Aorta (tissue), 5 donors: ENCODE measurements around the gene ZDHHC9. TPM values are rescaled to one million over a fixed set of nuclear protein-coding genes. Genes with fewer than 3 reads are reported as not detected.

Source experiments
- ATAC-seq: fragments of 200-7000 bp; cut with Tn5 transposase; one replicate; pipeline ENCODE4 v1.9.1; 2022; ENCODE audit warnings: moderate library complexity; ENCODE audit not compliant: low FRiP score
- DNase-seq, 2 donors: peaks; one replicate each; pipeline ENCODE4 v3.0.0-alpha.2; 2020
- H3K27ac ChIP-seq, 2 donors: one replicate each; pipeline ENCODE4 v1.5.1; 2013; ENCODE audit warnings: low read length in 2 of 2, mild to moderate bottlenecking in 2 of 2, moderate library complexity in 2 of 2, control low read depth in 1 of 2, inconsistent platforms in 1 of 2, low read depth in 1 of 2
- H3K27me3 ChIP-seq, 2 donors: one replicate each; pipeline ENCODE4 v1.6.1; 2013; ENCODE audit warnings: control low read depth in 1 of 2, low read length in 1 of 2, mild to moderate bottlenecking in 1 of 2, moderate library complexity in 1 of 2; ENCODE audit not compliant: insufficient read depth in 2 of 2, control insufficient read depth in 1 of 2
- H3K36me3 ChIP-seq, 2 donors: one replicate each; pipeline ENCODE4 v1.6.1; 2013; ENCODE audit warnings: control low read depth in 1 of 2, low read length in 1 of 2, mild to moderate bottlenecking in 1 of 2; ENCODE audit not compliant: insufficient read depth in 2 of 2, control insufficient read depth in 1 of 2
- H3K4me1 ChIP-seq, 2 donors: one replicate each; pipeline ENCODE4 v1.6.1; 2013; ENCODE audit warnings: low read length in 2 of 2, control low read depth in 1 of 2, mild to moderate bottlenecking in 1 of 2, moderate library complexity in 1 of 2; ENCODE audit not compliant: insufficient read depth in 2 of 2, control insufficient read depth in 1 of 2
- H3K4me3 ChIP-seq, 2 donors: one replicate each; pipeline ENCODE4 v1.5.1; 2013; ENCODE audit warnings: low read length in 2 of 2, control low read depth in 1 of 2, mild to moderate bottlenecking in 1 of 2
- H3K9me3 ChIP-seq: one replicate; pipeline ENCODE4 v1.6.1; 2013; ENCODE audit warnings: mild to moderate bottlenecking, low read length; ENCODE audit not compliant: control insufficient read depth
- WGBS, 2 donors: extraction: QIAGEN DNeasy Blood & Tissue Kit; methylation state at CpG; one replicate each; pipeline ENCODE4 v1.1.7; 2013; 5-methylcytosine and 5-hydroxymethylcytosine counted together
- intact Hi-C, 2 donors: fragments of 100-400 bp; cut with DNase I; formaldehyde crosslinking; loops; one replicate each; pipeline versions ENCODE4 v1.14.2 to v1.15.0; 2022
- polyA plus RNA-seq, 2 donors: library from polyadenylated mRNA; stranded (reverse); fragments of 200-250 nt; gene quantifications; one replicate each; pipeline ENCODE4 v1.2.3, GENCODE V29; 2013
- total RNA-seq, 2 donors: library from RNA; stranded (reverse); fragmentation: NEBNext Ultra II Directional; extraction: Animal tissue kit (Norgen Biotek cat#: 25700); gene quantifications; one replicate each; pipeline ENCODE4 v1.2.1, GENCODE V29; 2021
- donor health status: healthy with polysubstance abuse.
- donor health status: Bipolar disorder and iron deficiency.
- donor health status: DM: no; HTN: no; CAD: no.
- donor health status: DM: no; HTN: no; CAD: no.
- donor health status: DM: yes; HTN: yes; CAD: no.

The ZDHHC9 gene
- total and polyA plus RNA-seq, 4 donors = 4.3 to 24.0 (median 13.3) TPM

DNA sequence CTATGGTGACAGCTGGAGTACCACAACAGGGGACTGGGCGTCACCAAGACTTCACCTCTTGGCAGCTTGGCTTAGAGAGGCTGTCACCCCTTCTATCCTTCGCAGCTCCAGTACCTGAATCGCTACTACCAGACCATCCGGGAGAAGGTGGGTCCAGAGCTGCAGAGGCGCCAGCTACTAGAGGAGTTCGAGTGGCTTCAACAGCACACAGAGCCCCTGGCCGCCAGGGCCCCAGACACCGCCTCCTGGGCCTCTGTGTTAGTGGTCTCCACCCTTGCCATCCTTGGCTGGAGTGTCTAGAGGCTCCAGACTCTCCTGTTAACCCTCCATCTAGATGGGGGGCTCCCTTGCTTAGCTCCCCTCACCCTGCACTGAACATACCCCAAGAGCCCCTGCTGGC, 75.5 kb downstream of the ZDHHC9 start:
- no peak overlapping the region for H3K4me3 ChIP-seq
- H3K27me3 ChIP-seq = no peaks in the 10 kb centered on the region
- H3K27ac ChIP-seq = no peak overlapping the region
- 81 to 96% methylated on average over 8 of the region's 8 CpGs for WGBS, 2 donors
- H3K9me3 ChIP-seq = no peaks in the 10 kb centered on the region
- DNase-seq (no peak), ATAC-seq (no peak)
- intact Hi-C loops = no loop called here
- no peaks in the 10 kb centered on the region for H3K36me3 ChIP-seq
- no peaks in the 10 kb centered on the region for H3K4me1 ChIP-seq

DNA sequence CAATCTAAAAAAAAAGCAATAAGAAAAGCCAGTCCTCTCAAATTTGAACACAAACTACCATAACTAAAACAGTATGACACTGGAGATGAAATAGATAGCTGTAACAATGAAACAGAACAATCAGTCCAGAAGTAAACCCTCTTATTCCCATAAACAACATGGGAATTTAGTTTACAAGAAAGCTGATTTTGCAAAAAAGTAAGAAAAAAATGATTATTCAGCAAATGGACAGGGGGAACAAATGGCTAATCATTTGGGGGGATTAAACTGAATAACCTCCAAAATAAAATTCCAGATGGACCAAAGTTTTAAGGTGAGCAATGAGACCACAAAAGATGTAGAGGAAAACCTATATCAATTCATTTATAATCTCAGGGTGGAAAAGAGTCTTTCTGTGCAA, 80.0 kb downstream of the ZDHHC9 start:
- Histone ChIP-seq H3K4me1 (no peaks in the 10 kb centered on the region), H3K4me3 (no peak overlapping the region), H3K9me3 (no peaks in the 10 kb centered on the region), H3K36me3 (no peaks in the 10 kb centered on the region), H3K27ac (no peak overlapping the region), H3K27me3 (no peaks in the 10 kb centered on the region)
- no peak for ATAC-seq
- intact Hi-C loops = no loop called here
- DNase-seq = no peak

DNA sequence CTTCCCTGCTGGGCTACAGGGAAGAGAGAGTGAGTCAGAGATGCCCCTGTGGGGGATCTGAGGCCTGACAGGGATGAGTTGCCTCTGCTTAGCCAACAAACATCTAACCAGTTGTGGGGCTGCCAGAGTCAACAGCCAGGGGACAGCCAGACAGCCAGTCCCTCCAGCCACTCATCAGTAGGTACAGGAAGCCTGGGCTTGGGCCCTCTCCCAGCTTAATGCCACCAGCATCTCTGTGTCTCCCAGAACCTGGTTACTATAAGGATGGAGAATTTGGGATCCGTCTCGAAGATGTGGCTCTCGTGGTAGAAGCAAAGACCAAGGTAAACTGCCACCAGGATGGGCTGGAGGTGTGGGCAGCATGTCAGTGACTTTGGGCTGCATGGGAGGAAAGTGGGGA, 81.2 kb downstream of the ZDHHC9 start:
- intact Hi-C loops = no loop called here

DNA sequence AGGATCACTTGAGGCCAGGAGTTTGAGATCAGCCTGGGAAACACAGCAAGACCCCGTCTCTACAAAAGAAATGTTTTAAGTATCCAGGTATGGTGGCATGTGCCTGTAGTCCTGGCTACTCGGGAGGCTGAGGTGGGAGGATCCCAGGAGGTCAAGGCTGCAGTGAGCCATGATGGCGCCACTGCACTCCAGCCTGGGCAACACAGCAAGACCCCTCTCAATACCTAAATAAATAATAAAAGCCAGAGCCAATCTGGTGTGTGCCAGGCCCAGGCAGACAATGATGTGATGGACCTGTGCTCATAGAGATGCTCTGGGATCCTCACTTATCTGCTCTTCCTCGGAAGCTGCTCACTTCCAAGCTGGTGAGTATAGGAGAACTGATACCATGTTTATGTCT, 82.1 kb downstream of the ZDHHC9 start:
- no peaks in the 10 kb centered on the region for H3K4me1 ChIP-seq
- 86 to 97% methylated on average over 4 of the region's 4 CpGs for WGBS, 2 donors
- no peak overlapping the region for H3K27ac ChIP-seq
- intact Hi-C loops = no loop called here
- no peak for ATAC-seq
- no peaks in the 10 kb centered on the region for H3K36me3 ChIP-seq
- no peaks in the 10 kb centered on the region for H3K27me3 ChIP-seq
- no peak for DNase-seq
- no peak overlapping the region for H3K4me3 ChIP-seq
- no peaks in the 10 kb centered on the region for H3K9me3 ChIP-seq

More for the DNA sequence above, 81.2 kb downstream of the ZDHHC9 start:
- no peaks in the 10 kb centered on the region for H3K9me3 ChIP-seq
- ATAC-seq (no peak), DNase-seq (no peak)
- H3K27ac ChIP-seq = no peak overlapping the region
- no peaks in the 10 kb centered on the region for H3K36me3 ChIP-seq
- H3K27me3 ChIP-seq = no peaks in the 10 kb centered on the region
- no peaks in the 10 kb centered on the region for H3K4me1 ChIP-seq
- no peak overlapping the region for H3K4me3 ChIP-seq
- 78 to 93% methylated on average over 3 of the region's 3 CpGs for WGBS, 2 donors

DNA sequence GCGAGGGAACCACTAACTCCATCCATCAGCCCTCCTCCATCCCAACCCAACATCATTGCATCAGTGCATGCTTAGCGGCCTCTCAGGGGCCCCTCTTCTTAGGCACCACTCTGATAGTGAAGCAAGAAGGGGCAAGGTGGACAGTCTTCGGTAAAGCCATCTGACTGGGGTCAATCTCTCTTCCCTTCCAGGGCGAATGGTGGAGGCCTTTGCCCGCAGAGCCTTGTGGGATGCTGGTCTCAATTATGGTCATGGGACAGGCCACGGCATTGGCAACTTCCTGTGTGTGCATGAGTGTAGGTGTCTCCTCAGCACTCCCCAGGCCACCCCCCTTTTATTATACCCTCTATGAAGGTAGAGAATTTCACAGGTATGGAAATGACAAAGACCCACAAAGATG, 82.7 kb downstream of the ZDHHC9 start:
- H3K4me3 ChIP-seq = no peak overlapping the region
- WGBS, 2 donors = 91 to 98% methylated on average over 6 of the region's 6 CpGs
- intact Hi-C loops = no loop called here
- no peaks in the 10 kb centered on the region for H3K9me3 ChIP-seq
- no peaks in the 10 kb centered on the region for H3K27me3 ChIP-seq
- ATAC-seq = no peak
- no peak for DNase-seq
- H3K4me1 ChIP-seq = no peaks in the 10 kb centered on the region
- H3K36me3 ChIP-seq = no peaks in the 10 kb centered on the region
- H3K27ac ChIP-seq = no peak overlapping the region

DNA sequence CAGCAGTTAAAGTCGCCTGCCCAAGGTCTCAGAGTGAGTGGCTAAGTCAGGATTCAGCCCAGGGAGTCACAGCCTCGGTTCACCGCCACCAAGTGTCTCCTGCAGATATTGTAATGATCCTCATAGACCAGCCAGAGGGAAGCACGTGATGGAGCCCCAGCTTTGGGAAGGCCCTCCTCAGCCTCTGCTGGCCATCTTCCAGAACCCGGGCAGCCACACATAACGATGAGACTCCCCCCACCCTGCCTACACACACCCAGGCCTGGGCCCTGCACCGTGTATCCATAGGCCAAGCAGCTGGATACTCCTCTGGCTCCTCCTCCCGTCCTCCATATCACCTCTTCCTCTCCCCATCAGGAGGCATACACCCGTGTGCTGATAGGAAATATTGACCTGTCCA, 83.5 kb downstream of the ZDHHC9 start:
- H3K36me3 ChIP-seq = no peaks in the 10 kb centered on the region
- 66 to 80% methylated on average over 9 of the region's 9 CpGs for WGBS, 2 donors
- H3K9me3 ChIP-seq = no peaks in the 10 kb centered on the region
- H3K4me3 ChIP-seq = no peak overlapping the region
- no peaks in the 10 kb centered on the region for H3K27me3 ChIP-seq
- intact Hi-C loops = no loop called here
- no peaks in the 10 kb centered on the region for H3K4me1 ChIP-seq
- DNase-seq = no peak
- H3K27ac ChIP-seq = no peak overlapping the region
- ATAC-seq = peak; percentile 30

DNA sequence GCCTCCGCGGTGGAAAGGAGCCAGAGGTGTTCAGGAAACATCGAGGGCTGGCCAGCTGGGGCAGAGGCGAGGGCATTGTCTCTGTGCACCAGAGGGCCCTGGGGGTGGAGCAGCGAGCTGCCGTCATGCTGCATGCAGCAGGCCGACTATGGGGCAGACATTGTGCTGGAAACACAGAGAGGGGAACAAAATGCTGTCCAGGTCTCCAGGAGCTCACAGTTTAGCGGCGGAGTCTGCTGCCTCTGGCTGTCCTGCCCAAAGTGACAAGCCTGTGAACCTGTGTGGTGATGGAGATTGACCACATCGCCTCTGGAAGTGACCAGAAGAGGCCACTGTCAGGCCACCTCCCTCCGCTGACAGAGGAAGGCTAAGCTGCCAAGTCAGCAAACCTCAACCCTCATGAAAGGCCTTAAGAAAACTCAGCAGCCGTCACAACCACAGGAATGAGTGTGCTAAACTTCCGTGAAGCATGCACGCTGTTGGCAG, 84.1 kb downstream of the ZDHHC9 start:
- intact Hi-C loops = no loop called here
- Histone ChIP-seq H3K27me3 (no peaks in the 10 kb centered on the region), H3K27ac (no peak overlapping the region), H3K9me3 (no peaks in the 10 kb centered on the region), H3K36me3 (no peaks in the 10 kb centered on the region), H3K4me1 (no peaks in the 10 kb centered on the region), H3K4me3 (no peak overlapping the region)
- DNase-seq (peak in 1 of 2 donors; percentile 67), ATAC-seq (peak; percentile 33)
- 65 to 69% methylated on average over 14 of the region's 14 CpGs for WGBS, 2 donors

DNA sequence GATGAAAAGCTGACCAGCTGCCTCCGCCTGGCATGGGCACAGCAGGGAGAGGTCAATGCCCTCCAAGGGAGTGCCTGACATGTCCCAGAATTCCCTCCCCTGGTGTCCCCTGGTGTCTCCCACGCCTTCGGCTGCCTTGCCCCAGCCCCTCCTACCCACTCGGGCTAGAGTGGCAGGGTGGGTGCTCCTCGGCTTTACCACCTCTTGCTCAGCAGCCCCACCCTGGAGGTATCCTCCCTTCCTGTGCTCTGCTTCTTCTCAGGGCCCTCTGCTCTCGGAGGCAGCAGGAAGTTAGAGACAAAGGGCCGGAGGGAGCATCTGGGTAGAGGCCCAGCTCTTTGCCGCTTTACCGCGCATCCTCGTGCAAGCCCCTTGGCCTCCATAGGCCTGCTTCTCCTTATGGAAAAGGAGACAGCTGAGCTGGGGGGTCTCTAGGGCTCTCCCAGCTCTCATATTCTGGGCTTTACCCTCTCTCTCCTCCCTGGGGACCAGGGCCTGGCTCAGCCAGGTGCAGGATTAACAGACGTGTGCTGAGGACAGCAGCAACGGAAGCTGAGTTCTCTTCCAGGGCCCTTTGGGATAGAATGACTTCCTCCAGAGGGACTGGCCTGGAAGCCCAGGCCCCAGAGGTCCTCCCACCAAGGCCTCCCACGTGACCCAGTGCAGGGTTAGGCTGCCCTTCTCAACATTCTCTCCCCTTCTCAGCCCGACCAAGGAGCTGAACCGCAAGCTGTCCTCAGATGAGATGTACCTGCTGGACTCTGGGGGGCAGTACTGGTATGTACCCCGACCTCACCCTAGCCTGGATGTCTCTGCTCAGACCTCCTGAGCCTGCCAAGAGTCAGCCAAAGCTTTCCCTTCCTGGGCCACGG, 87.7 kb downstream of the ZDHHC9 start:
- H3K27ac ChIP-seq = no peak overlapping the region
- no peaks in the 10 kb centered on the region for H3K27me3 ChIP-seq
- no peaks in the 10 kb centered on the region for H3K9me3 ChIP-seq
- no peaks in the 10 kb centered on the region for H3K36me3 ChIP-seq
- H3K4me1 ChIP-seq = no peaks in the 10 kb centered on the region
- ATAC-seq = no peak
- peak in 1 of 2 donors; percentile 70 for DNase-seq
- no peak overlapping the region for H3K4me3 ChIP-seq
- WGBS, 2 donors = 82 to 88% methylated on average over 18 of the region's 18 CpGs
- intact Hi-C loops = no loop called here
